ENCODE measurements around the gene NOTCH2. TPM values are rescaled to one million over a fixed set of nuclear protein-coding genes. Genes with fewer than 3 reads are reported as not detected.
A peak's percentile ranks its signal among the peaks of the same experiment; 100 is the strongest.

NOTCH2 gene
- total RNA-seq, 1 experiment from 2014 or later, result 53.7 TPM

- Histone ChIP-seq H3K14ac (ENCODE audit: insufficient read depth, low read length) (no peak overlapping the region), H2BK15ac (ENCODE audit: low read depth, low read length) (no peak overlapping the region), H2BK120ac (ENCODE audit: low read depth, low read length, poor library complexity, severe bottlenecking) (no peak overlapping the region), H2AK5ac (ENCODE audit: insufficient read length, low read length) (no peak overlapping the region), H3K23ac (ENCODE audit: insufficient read length, low read depth, low read length) (no peak overlapping the region), H3K9ac (ENCODE audit: extremely low read depth, insufficient read length, low read length) (no peak overlapping the region), H3K4me2 (ENCODE audit: insufficient read depth, insufficient read length, low read length) (no peak overlapping the region), H3T11ph (ENCODE audit: low read length) (no peak overlapping the region), H3K18ac (ENCODE audit: insufficient read length, low read depth, low read length) (no peak overlapping the region), H3K56ac (ENCODE audit: insufficient read length, low read depth, low read length) (no peak overlapping the region), H2BK12ac (ENCODE audit: insufficient read length, low read depth, low read length) (no peak overlapping the region), H4K91ac (ENCODE audit: insufficient read length, low read depth, low read length) (no peak overlapping the region), H4K5ac (ENCODE audit: insufficient read length, low read depth, low read length) (no peak overlapping the region), H3K79me1 (ENCODE audit: insufficient read depth, low read depth, low read length, poor library complexity, severe bottlenecking) (no peaks in the 10 kb centered on the region), H2AFZ (ENCODE audit: low read length) (peak overlapping the region; percentile 63), H3K4ac (ENCODE audit: low read depth, low read length) (no peak overlapping the region), H4K8ac (replicated peaks; ENCODE audit: insufficient read length, low read depth, low read length) (no peak overlapping the region), H3K27ac (ENCODE audit: insufficient read length, low read depth, low read length) (no peak overlapping the region), H2BK5ac (ENCODE audit: insufficient read length, low read length) (no peak overlapping the region), H3K4me1 (ENCODE audit: insufficient read depth, low read length) (no peaks in the 10 kb centered on the region), H3K27me3 (ENCODE audit: insufficient read depth, low read length) (no peaks in the 10 kb centered on the region), H3K79me2 (ENCODE audit: insufficient read depth, low read length) (no peaks in the 10 kb centered on the region), H4K20me1 (ENCODE audit: control insufficient read depth, insufficient read depth, insufficient read length) (no peaks in the 10 kb centered on the region), H3K9me3 (ENCODE audit: control insufficient read depth, low read depth, low read length) (no peaks in the 10 kb centered on the region), H3K23me2 (ENCODE audit: insufficient read length, low read depth, low read length, poor library complexity, severe bottlenecking) (no peaks in the 10 kb centered on the region), H2BK20ac (ENCODE audit: low read depth, low read length, poor library complexity, severe bottlenecking) (no peak overlapping the region)
- WGBS (ENCODE audit: extremely low coverage, insufficient read length, low lambda C conversion rate), result no CpG with 5 or more reads among the region's 20 CpGs
- peak; percentile 97 for TF ChIP-seq CTCF (conservative IDR thresholded peaks at IDR 0.05)
- H3K4me3 Mint-ChIP-seq, result no peak overlapping the region
- H3K4me1 Mint-ChIP-seq, result peaks cover 4% of the 10 kb centered on the region in 2 experiments; a peak in 3 of 4 replicates
- H3K9me3 Mint-ChIP-seq, result no peaks in the 10 kb centered on the region
- no peak overlapping the region for H3K27ac Mint-ChIP-seq
- H3K27me3 Mint-ChIP-seq (ENCODE audit: low read depth), result no peaks in the 10 kb centered on the region; the same call in none of the 2 replicates
- H3K36me3 Mint-ChIP-seq (ENCODE audit: insufficient read depth in 1 of 3, low read depth in 3 of 3), result no peaks in the 10 kb centered on the region
- peak; percentile 89 for DNase-seq
These were observed 198.4 kb downstream of the NOTCH2 start for GRCh38 chr1:119870917-119871596.
